HEK293 (cell line): ENCODE measurements around the gene CAGE1.

ENCODE experiments used
- CTCF ChIA-PET: fragments of 350-600 bp; formaldehyde crosslinking; extraction: SDS; loops from one replicate; lab custom pipeline; 2021; ENCODE audit warnings: antibody characterized with exemption; lab: Yijun Ruan, JAX
- POLR2A ChIA-PET: fragments of 300-600 bp; formaldehyde crosslinking; extraction: SDS; loops from one replicate; lab custom pipeline; 2020; ENCODE audit warnings: antibody characterized with exemption, inconsistent platforms; lab: Yijun Ruan, JAX
- H3K27ac ChIP-seq: fragments of 200-500 bp; sonication (Bioruptor generic); 2 replicates; pipeline ENCODE4 v1.5.1; 2014; ENCODE audit warnings: low read depth, low read length, control low read depth, inconsistent platforms; ENCODE audit errors: extremely low read depth
- H3K36me3 ChIP-seq, 2 experiments: fragments of 200-500 bp in 1 of 2; sonication (Bioruptor generic) in 1 of 2; 1 replicate in 1 of 2; 2 replicates in 1 of 2; pipeline ENCODE4 v1.5.1; 2014 to 2017; ENCODE audit warnings: inconsistent platforms in 2 of 2, low read length in 2 of 2; ENCODE audit not compliant: control insufficient read depth in 2 of 2, insufficient read depth in 1 of 2
- H3K4me1 ChIP-seq: fragments of 200-500 bp; sonication (Bioruptor generic); 2 replicates; pipeline ENCODE4 v1.5.1; 2014; ENCODE audit warnings: mild to moderate bottlenecking, low read length, inconsistent platforms; ENCODE audit not compliant: control insufficient read depth, insufficient read depth
- H3K4me3 ChIP-seq: 2 replicates; pipeline ENCODE4 v1.5.1; 2011; ENCODE audit warnings: low read depth, mild to moderate bottlenecking, control low read depth, low read length, moderate library complexity
- H3K9me3 ChIP-seq: fragments of 200-500 bp; sonication (Bioruptor generic); 2 replicates; pipeline ENCODE4 v1.5.1; 2014; ENCODE audit warnings: low read depth, low read length, inconsistent platforms; ENCODE audit not compliant: control insufficient read depth, insufficient read depth
- GLI4 ChIP-seq: fragments of 450-650 bp; formaldehyde crosslinking; IDR thresholded peaks from 2 replicates; pipeline ENCODE4 v1.5.1; 2016; ENCODE audit warnings: missing biosample characterization, missing genetic modification characterization
- MZF1 ChIP-seq: fragments of 450-650 bp; formaldehyde crosslinking; IDR thresholded peaks from 2 replicates; pipeline ENCODE4 v1.5.1; 2017; ENCODE audit warnings: missing biosample characterization, missing genetic modification characterization, borderline replicate concordance
- REST ChIP-seq: fragments of 450-650 bp; formaldehyde crosslinking; IDR thresholded peaks from 2 replicates; pipeline ENCODE4 v1.5.1; 2016; ENCODE audit warnings: missing biosample characterization, missing genetic modification characterization
- SP7 ChIP-seq: fragments of 450-650 bp; formaldehyde crosslinking; IDR thresholded peaks from 2 replicates; pipeline ENCODE4 v1.5.1; 2016; ENCODE audit warnings: missing biosample characterization, missing genetic modification characterization
- ZBTB6 ChIP-seq: fragments of 450-650 bp; formaldehyde crosslinking; IDR thresholded peaks from 2 replicates; pipeline ENCODE4 v1.5.1; 2017; ENCODE audit warnings: missing biosample characterization, missing genetic modification characterization
- ZFP37 ChIP-seq: fragments of 450-650 bp; formaldehyde crosslinking; IDR thresholded peaks from 2 replicates; pipeline ENCODE4 v1.5.1; 2016; ENCODE audit warnings: missing biosample characterization, missing genetic modification characterization
- ZFP69B ChIP-seq: fragments of 450-650 bp; formaldehyde crosslinking; IDR thresholded peaks from 2 replicates; pipeline ENCODE4 v1.5.1; 2016; ENCODE audit warnings: missing biosample characterization, missing genetic modification characterization
- ZNF155 ChIP-seq: fragments of 450-650 bp; formaldehyde crosslinking; IDR thresholded peaks from 2 replicates; pipeline ENCODE4 v1.5.1; 2016; ENCODE audit warnings: missing biosample characterization, missing genetic modification characterization
- ZNF174 ChIP-seq: fragments of 450-650 bp; formaldehyde crosslinking; IDR thresholded peaks from 2 replicates; pipeline ENCODE4 v1.5.0; 2017; ENCODE audit warnings: missing biosample characterization, mild to moderate bottlenecking, missing genetic modification characterization
- ZNF23 ChIP-seq: fragments of 450-650 bp; formaldehyde crosslinking; IDR thresholded peaks from 2 replicates; pipeline ENCODE4 v1.5.1; 2016; ENCODE audit warnings: missing biosample characterization, missing genetic modification characterization, borderline replicate concordance
- ZNF248 ChIP-seq: fragments of 450-650 bp; formaldehyde crosslinking; IDR thresholded peaks from 2 replicates; pipeline ENCODE4 v1.5.1; 2017; ENCODE audit warnings: missing biosample characterization, missing genetic modification characterization
- ZNF280D ChIP-seq: fragments of 450-650 bp; formaldehyde crosslinking; IDR thresholded peaks from 2 replicates; pipeline ENCODE4 v1.5.1; 2016; ENCODE audit warnings: missing biosample characterization, missing genetic modification characterization
- ZNF48 ChIP-seq: fragments of 450-650 bp; formaldehyde crosslinking; IDR thresholded peaks from 2 replicates; pipeline ENCODE4 v1.5.1; 2016; ENCODE audit warnings: missing biosample characterization, missing genetic modification characterization
- ZNF521 ChIP-seq: fragments of 450-650 bp; formaldehyde crosslinking; IDR thresholded peaks from 2 replicates; pipeline ENCODE4 v1.5.1; 2017; ENCODE audit warnings: missing biosample characterization, mild to moderate bottlenecking, missing genetic modification characterization
- ZNF549 ChIP-seq: fragments of 450-650 bp; IDR thresholded peaks from 2 replicates; pipeline ENCODE4 v1.5.1; 2018; ENCODE audit warnings: missing biosample characterization, missing genetic modification characterization, mild to moderate bottlenecking, inconsistent platforms, moderate library complexity
- ZNF560 ChIP-seq: fragments of 450-650 bp; formaldehyde crosslinking; IDR thresholded peaks from 2 replicates; pipeline ENCODE4 v1.5.1; 2017; ENCODE audit warnings: missing biosample characterization, missing genetic modification characterization, borderline replicate concordance
- ZNF600 ChIP-seq: fragments of 450-650 bp; formaldehyde crosslinking; IDR thresholded peaks from 2 replicates; pipeline ENCODE4 v1.5.1; 2016; ENCODE audit warnings: missing biosample characterization, missing genetic modification characterization
- ZNF624 ChIP-seq: fragments of 450-650 bp; formaldehyde crosslinking; IDR thresholded peaks from 2 replicates; pipeline ENCODE4 v1.5.1; 2017; ENCODE audit warnings: missing biosample characterization, missing genetic modification characterization
- ZNF645 ChIP-seq: fragments of 450-650 bp; formaldehyde crosslinking; IDR thresholded peaks from 2 replicates; pipeline ENCODE4; 2016; ENCODE audit warnings: missing biosample characterization, missing genetic modification characterization
- ZNF654 ChIP-seq: fragments of 450-650 bp; formaldehyde crosslinking; IDR thresholded peaks from 2 replicates; pipeline ENCODE4 v1.5.1; 2016; ENCODE audit warnings: low read depth, missing biosample characterization, missing genetic modification characterization
- ZNF747 ChIP-seq: fragments of 450-650 bp; formaldehyde crosslinking; IDR thresholded peaks from 2 replicates; pipeline ENCODE4 v1.5.1; 2016; ENCODE audit warnings: missing biosample characterization, missing genetic modification characterization
- ZNF777 ChIP-seq: fragments of 450-650 bp; formaldehyde crosslinking; IDR thresholded peaks from 2 replicates; pipeline ENCODE4 v1.5.1; 2017; ENCODE audit warnings: missing biosample characterization, missing genetic modification characterization, borderline replicate concordance
- TF ChIP-seq, protein P1 (sequence below): fragments of 450-650 bp; formaldehyde crosslinking; IDR thresholded peaks from 2 replicates; pipeline ENCODE4 v1.5.1; 2016; ENCODE audit warnings: missing biosample characterization, missing genetic modification characterization, borderline replicate concordance
- TF ChIP-seq, protein P2 (sequence below): fragments of 450-650 bp; formaldehyde crosslinking; IDR thresholded peaks from 2 replicates; pipeline ENCODE4 v1.5.1; 2016; ENCODE audit warnings: missing biosample characterization, missing genetic modification characterization
- TF ChIP-seq, protein P3 (sequence below): fragments of 450-650 bp; formaldehyde crosslinking; IDR thresholded peaks from 2 replicates; pipeline ENCODE4 v1.5.1; 2016; ENCODE audit warnings: missing biosample characterization, missing genetic modification characterization

CAGE1 gene

DNA sequence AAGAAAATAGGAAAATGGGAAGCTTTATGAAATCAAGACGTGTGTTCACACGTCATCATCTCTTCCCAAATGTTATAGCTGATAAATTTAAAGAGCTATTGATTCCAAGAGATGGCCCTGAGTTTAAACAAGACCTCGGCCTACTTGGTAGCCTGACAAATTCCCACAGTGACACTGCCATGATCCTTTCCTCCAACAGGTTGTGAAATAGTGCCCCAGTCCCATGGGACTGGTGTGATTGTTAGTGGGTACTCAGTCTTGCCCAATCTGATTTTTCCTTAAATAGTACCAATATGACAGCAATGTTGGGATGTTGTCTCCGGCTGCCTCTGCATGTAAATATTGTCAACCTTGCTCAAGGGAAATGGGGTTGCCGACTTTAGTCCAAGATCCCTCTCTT, 34.5 kb upstream of the CAGE1 start (continued):
- TF ChIP-seq ZFP69B (tag by site-specific recombination) (no peak), ZNF560 (no peak), ZNF549 (no peak), ZNF654 (no peak), ZNF155 (no peak), ZNF248 (tag by site-specific recombination) (no peak), GLI4 (tag by site-specific recombination) (no peak)

DNA sequence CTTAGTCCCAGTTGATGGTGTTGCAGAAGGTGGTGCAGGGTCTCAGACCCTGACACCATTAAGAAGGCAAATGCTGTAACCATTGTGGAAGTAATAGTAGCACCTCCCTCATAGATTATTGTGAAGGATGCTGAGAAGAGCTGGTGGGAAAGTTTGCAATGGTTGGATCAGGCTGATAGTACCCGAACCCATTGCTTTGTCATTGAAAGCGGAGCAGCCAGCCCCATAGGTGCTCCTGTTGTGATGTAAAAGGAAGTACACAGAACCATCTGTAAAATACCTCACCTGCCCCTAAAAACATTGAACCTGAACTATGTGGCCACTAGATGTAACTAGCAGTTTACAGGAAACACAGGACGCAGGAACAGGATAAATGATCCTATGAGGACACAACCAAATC, 31.5 kb upstream of the CAGE1 start:
- ChIA-PET CTCF (interaction anchor here (1.0 kb wide), 1 partner anchor 153 kb away, joined by 3 read pairs; no protein-coding TSS in a partner anchor), POLR2A (no interaction called here)
- H3K4me3 ChIP-seq = no peak overlapping the region
- TF ChIP-seq ZNF777 (no peak), ZNF600 (no peak), SP7 (tag by site-specific recombination) (no peak), MZF1 (tag by site-specific recombination) (no peak), ZBTB6 (tag by site-specific recombination) (no peak), REST (tag by site-specific recombination) (no peak), ZNF624 (no peak), ZNF23 (tag by site-specific recombination) (no peak), ZFP37 (tag by site-specific recombination) (no peak), ZNF155 (no peak), ZNF174 (tag by site-specific recombination) (no peak), ZNF645 (tag by site-specific recombination) (no peak), ZNF48 (no peak), ZNF521 (tag by site-specific recombination) (no peak), ZNF747 (tag by site-specific recombination) (no peak), ZNF280D (no peak)
- TF ChIP-seq, protein P1, sequence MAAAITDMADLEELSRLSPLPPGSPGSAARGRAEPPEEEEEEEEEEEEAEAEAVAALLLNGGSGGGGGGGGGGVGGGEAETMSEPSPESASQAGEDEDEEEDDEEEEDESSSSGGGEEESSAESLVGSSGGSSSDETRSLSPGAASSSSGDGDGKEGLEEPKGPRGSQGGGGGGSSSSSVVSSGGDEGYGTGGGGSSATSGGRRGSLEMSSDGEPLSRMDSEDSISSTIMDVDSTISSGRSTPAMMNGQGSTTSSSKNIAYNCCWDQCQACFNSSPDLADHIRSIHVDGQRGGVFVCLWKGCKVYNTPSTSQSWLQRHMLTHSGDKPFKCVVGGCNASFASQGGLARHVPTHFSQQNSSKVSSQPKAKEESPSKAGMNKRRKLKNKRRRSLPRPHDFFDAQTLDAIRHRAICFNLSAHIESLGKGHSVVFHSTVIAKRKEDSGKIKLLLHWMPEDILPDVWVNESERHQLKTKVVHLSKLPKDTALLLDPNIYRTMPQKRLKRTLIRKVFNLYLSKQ (tag by site-specific recombination) = no peak
- TF ChIP-seq, protein P2, sequence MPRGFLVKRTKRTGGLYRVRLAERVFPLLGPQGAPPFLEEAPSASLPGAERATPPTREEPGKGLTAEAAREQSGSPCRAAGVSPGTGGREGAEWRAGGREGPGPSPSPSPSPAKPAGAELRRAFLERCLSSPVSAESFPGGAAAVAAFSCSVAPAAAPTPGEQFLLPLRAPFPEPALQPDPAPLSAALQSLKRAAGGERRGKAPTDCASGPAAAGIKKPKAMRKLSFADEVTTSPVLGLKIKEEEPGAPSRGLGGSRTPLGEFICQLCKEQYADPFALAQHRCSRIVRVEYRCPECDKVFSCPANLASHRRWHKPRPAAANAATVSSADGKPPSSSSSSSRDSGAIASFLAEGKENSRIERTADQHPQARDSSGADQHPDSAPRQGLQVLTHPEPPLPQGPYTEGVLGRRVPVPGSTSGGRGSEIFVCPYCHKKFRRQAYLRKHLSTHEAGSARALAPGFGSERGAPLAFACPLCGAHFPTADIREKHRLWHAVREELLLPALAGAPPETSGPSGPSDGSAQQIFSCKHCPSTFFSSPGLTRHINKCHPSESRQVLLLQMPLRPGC (tag by site-specific recombination) = no peak
- TF ChIP-seq, protein P3, sequence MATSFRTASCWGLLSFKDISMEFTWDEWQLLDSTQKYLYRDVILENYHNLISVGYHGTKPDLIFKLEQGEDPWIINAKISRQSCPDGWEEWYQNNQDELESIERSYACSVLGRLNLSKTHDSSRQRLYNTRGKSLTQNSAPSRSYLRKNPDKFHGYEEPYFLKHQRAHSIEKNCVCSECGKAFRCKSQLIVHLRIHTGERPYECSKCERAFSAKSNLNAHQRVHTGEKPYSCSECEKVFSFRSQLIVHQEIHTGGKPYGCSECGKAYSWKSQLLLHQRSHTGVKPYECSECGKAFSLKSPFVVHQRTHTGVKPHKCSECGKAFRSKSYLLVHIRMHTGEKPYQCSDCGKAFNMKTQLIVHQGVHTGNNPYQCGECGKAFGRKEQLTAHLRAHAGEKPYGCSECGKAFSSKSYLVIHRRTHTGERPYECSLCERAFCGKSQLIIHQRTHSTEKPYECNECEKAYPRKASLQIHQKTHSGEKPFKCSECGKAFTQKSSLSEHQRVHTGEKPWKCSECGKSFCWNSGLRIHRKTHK = no peak

More for the DNA sequence above, 31.5 kb upstream of the CAGE1 start:
- peaks cover 13 to 28% of the 10 kb centered on the region in 2 experiments for H3K36me3 ChIP-seq
- H3K9me3 ChIP-seq = no peaks in the 10 kb centered on the region
- peaks cover 7% of the 10 kb centered on the region for H3K4me1 ChIP-seq
- no peak overlapping the region for H3K27ac ChIP-seq
